ENCODE results near the gene KAZN.

DNA sequence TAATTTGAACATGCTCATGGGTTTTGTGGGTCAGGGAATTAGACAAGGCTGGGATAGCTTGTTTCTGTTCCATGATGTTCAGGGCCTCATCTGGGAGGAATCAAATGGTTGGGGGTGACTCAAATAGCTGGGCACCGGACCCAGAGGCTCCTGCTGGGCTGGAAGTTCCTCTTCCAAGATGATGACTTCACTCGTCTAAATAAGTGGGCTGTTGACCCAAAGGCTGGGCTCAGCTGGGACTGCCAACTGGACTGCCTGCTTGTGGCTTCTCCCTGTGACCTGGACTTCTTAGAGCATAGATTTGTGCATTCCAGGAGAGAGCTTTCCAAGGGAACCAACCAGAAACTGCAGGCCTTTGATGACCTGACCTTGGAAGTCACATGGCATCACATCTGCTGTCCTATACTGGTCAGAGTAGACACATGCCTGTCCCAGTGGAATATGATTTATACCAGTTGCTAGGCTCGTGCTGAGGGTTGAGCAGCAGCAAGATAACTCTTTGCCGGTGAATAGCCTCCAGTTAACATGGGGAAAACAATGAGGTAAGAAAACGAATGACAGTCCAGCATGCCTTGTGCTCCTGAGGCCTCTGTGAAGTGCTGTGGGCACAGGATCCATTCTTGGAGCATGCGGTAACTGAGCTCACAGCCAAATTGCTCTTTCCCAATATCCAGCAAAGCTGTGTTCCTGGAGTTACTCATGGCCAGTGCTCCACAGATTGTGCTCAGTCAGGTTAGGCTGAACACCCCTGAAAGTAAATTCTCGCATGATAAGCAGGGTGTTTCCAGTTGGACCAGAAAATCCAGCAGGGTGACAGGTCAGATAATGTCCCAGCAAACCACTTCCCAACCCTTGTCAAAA, 282.2 kb downstream of the KAZN start:
- TF ChIP-seq, protein P1, sequence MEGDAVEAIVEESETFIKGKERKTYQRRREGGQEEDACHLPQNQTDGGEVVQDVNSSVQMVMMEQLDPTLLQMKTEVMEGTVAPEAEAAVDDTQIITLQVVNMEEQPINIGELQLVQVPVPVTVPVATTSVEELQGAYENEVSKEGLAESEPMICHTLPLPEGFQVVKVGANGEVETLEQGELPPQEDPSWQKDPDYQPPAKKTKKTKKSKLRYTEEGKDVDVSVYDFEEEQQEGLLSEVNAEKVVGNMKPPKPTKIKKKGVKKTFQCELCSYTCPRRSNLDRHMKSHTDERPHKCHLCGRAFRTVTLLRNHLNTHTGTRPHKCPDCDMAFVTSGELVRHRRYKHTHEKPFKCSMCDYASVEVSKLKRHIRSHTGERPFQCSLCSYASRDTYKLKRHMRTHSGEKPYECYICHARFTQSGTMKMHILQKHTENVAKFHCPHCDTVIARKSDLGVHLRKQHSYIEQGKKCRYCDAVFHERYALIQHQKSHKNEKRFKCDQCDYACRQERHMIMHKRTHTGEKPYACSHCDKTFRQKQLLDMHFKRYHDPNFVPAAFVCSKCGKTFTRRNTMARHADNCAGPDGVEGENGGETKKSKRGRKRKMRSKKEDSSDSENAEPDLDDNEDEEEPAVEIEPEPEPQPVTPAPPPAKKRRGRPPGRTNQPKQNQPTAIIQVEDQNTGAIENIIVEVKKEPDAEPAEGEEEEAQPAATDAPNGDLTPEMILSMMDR (IDR thresholded peaks at IDR 0.05), result no peak
- no peak for TF ChIP-seq POLR2A (IDR thresholded peaks at IDR 0.05)

All from testis (tissue), 2 donors.